Nephron progenitor cell (in vitro differentiated cells): ENCODE measurements around the gene NUS1.
A peak's percentile ranks its signal among the peaks of the same experiment; 100 is the strongest.
"Not testable (repeated sequence)": the region's sequence is repeated elsewhere in the genome, so short reads cannot be mapped to it uniquely, and the experiment has no call there.

ENCODE experiments used
- DNase-seq: peaks from one replicate; pipeline ENCODE4 v3.0.0; 2021
- H3K27ac Mint-ChIP-seq: 2 replicates; pipeline ENCODE4 v1.8.0; 2021; ENCODE audit warnings: mild to moderate bottlenecking, moderate library complexity, mixed read lengths
- H3K27me3 Mint-ChIP-seq: 2 replicates; pipeline ENCODE4 v1.8.0; 2021; ENCODE audit warnings: mild to moderate bottlenecking, low read depth, mixed read lengths; ENCODE audit not compliant: poor library complexity
- H3K36me3 Mint-ChIP-seq: 2 replicates; pipeline ENCODE4 v1.8.0; 2021; ENCODE audit warnings: low read depth, mixed read lengths
- H3K4me1 Mint-ChIP-seq: 2 replicates; pipeline ENCODE4 v1.8.0; 2021; ENCODE audit warnings: mixed read lengths
- H3K4me3 Mint-ChIP-seq: 2 replicates; pipeline ENCODE4 v1.8.0; 2021; ENCODE audit warnings: mild to moderate bottlenecking, moderate library complexity, mixed read lengths
- H3K9me3 Mint-ChIP-seq: 2 replicates; pipeline ENCODE4 v1.8.0; 2021; ENCODE audit warnings: mild to moderate bottlenecking, moderate library complexity, mixed read lengths
- TF ChIP-seq, protein P1 (sequence below): fragments of 200-600 bp; sonication (generic); IDR thresholded peaks from 2 replicates; pipeline ENCODE4 v1.5.0; 2021; ENCODE audit warnings: antibody characterized with exemption

The NUS1 gene

GRCh38 chr6:117674991-117675657 is at the start of gene NUS1:
Gene NUS1 (plus strand): TSS chr6:117675469. CDS start chr6:117675671, 202 bp downstream.
- peaks cover 4% of the 10 kb centered on the region for H3K9me3 Mint-ChIP-seq
- TF ChIP-seq, protein P1, sequence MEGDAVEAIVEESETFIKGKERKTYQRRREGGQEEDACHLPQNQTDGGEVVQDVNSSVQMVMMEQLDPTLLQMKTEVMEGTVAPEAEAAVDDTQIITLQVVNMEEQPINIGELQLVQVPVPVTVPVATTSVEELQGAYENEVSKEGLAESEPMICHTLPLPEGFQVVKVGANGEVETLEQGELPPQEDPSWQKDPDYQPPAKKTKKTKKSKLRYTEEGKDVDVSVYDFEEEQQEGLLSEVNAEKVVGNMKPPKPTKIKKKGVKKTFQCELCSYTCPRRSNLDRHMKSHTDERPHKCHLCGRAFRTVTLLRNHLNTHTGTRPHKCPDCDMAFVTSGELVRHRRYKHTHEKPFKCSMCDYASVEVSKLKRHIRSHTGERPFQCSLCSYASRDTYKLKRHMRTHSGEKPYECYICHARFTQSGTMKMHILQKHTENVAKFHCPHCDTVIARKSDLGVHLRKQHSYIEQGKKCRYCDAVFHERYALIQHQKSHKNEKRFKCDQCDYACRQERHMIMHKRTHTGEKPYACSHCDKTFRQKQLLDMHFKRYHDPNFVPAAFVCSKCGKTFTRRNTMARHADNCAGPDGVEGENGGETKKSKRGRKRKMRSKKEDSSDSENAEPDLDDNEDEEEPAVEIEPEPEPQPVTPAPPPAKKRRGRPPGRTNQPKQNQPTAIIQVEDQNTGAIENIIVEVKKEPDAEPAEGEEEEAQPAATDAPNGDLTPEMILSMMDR = peak; percentile 65
- peaks cover 28% of the 10 kb centered on the region for H3K36me3 Mint-ChIP-seq
- H3K27ac Mint-ChIP-seq = no peak within 1 kb of the TSS
- H3K4me1 Mint-ChIP-seq = peaks cover 52% of the 10 kb centered on the region
- no peaks in the 10 kb centered on the region for H3K27me3 Mint-ChIP-seq
- peak; percentile 96 for DNase-seq
- H3K4me3 Mint-ChIP-seq = peak within 1 kb of the TSS; percentile 89

GRCh38 chr6:117627533-117627932 is 47.7 kb upstream of the NUS1 start:
- H3K27ac Mint-ChIP-seq = no peak overlapping the region
- peaks cover 13% of the 10 kb centered on the region for H3K36me3 Mint-ChIP-seq
- DNase-seq = no peak
- H3K4me3 Mint-ChIP-seq = no peak overlapping the region
- H3K9me3 Mint-ChIP-seq = peaks cover 59% of the 10 kb centered on the region
- TF ChIP-seq, protein P1 = no peak
- no peaks in the 10 kb centered on the region for H3K27me3 Mint-ChIP-seq
- H3K4me1 Mint-ChIP-seq = no peaks in the 10 kb centered on the region

DNA sequence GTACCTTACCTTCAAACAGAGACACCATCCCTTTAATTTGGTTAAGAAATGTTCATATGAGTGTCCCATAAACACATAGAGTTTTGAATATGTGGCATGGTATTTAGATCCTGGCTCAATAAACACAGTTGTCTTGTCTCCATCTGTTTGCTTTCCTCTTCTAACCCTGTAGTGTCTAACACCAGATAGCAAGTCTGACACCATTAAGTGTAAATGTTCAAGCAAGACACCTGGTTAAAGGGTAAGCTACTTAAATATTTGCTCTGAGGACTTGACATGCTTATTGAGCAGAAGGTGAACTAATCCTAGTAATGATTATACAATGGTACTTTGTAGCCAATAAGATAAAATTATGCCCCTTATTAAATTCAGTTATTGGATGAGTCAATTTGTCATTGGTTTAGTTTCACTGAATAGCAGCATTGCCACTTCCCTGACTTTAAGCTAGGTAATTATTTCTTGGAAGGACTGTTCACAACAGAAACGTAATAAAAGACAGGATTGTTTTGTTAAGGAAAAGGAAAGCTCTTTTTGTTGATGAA is 46.1 kb upstream of the NUS1 start:
- H3K4me1 Mint-ChIP-seq = no peaks in the 10 kb centered on the region
- H3K27ac Mint-ChIP-seq = no peak overlapping the region
- TF ChIP-seq, protein P1 = no peak
- peaks cover 13% of the 10 kb centered on the region for H3K36me3 Mint-ChIP-seq
- no peaks in the 10 kb centered on the region for H3K27me3 Mint-ChIP-seq
- H3K9me3 Mint-ChIP-seq = peaks cover 44% of the 10 kb centered on the region
- H3K4me3 Mint-ChIP-seq = no peak overlapping the region
- no peak for DNase-seq

GRCh38 chr6:117637770-117638169 is 37.5 kb upstream of the NUS1 start:
- Mint-ChIP-seq H3K9me3 (peaks cover 4% of the 10 kb centered on the region), H3K36me3 (peaks cover 22% of the 10 kb centered on the region), H3K4me3 (no peak overlapping the region), H3K27me3 (no peaks in the 10 kb centered on the region), H3K27ac (no peak overlapping the region), H3K4me1 (no peaks in the 10 kb centered on the region)
- DNase-seq = no peak
- TF ChIP-seq, protein P1 = no peak

- no peaks in the 10 kb centered on the region for H3K4me1 Mint-ChIP-seq
- no peak overlapping the region for H3K27ac Mint-ChIP-seq
- H3K9me3 Mint-ChIP-seq = peaks cover 3% of the 10 kb centered on the region
- no peak overlapping the region for H3K4me3 Mint-ChIP-seq
- TF ChIP-seq, protein P1 = no peak
- H3K27me3 Mint-ChIP-seq = no peaks in the 10 kb centered on the region
- H3K36me3 Mint-ChIP-seq = peaks cover 21% of the 10 kb centered on the region
- no peak for DNase-seq
These were observed 32.3 kb upstream of the NUS1 start for GRCh38 chr6:117642976-117643375.

GRCh38 chr6:117651984-117652383 is 23.3 kb upstream of the NUS1 start:
- not testable (repeated sequence) for H3K9me3 Mint-ChIP-seq, H3K27ac Mint-ChIP-seq, DNase-seq, H3K4me1 Mint-ChIP-seq, H3K27me3 Mint-ChIP-seq, H3K4me3 Mint-ChIP-seq
- H3K36me3 Mint-ChIP-seq = peaks cover 24% of the 10 kb centered on the region
